Thymus (tissue), 11 donors: ENCODE measurements around the gene RGS6. TPM values are rescaled to one million over a fixed set of nuclear protein-coding genes. Genes with fewer than 3 reads are reported as not detected.
A peak's percentile ranks its signal among the peaks of the same experiment; 100 is the strongest.

Source experiments
- DNase-seq, 9 donors: peaks; one replicate each; pipeline ENCODE4 v3.0.0-alpha.2; 2013; ENCODE audit warnings: low spot score in 9 of 9, low read depth in 6 of 9, missing footprints in 1 of 9
- H3K27ac ChIP-seq, 2 donors: one replicate each; pipeline ENCODE4 v1.5.1; 2013; ENCODE audit warnings: control low read depth in 1 of 2, low read depth in 1 of 2, low read length in 1 of 2, mild to moderate bottlenecking in 1 of 2, moderate library complexity in 1 of 2
- H3K27me3 ChIP-seq, 2 donors: one replicate each; pipeline ENCODE4 v1.5.1; 2013; ENCODE audit warnings: low read length in 1 of 2; ENCODE audit not compliant: control insufficient read depth in 2 of 2, insufficient read depth in 1 of 2
- H3K36me3 ChIP-seq, 2 donors: one replicate each; pipeline ENCODE4 v1.5.1; 2013; ENCODE audit warnings: low read length in 1 of 2, mild to moderate bottlenecking in 1 of 2, moderate library complexity in 1 of 2; ENCODE audit not compliant: control insufficient read depth in 2 of 2, insufficient read depth in 2 of 2
- H3K4me1 ChIP-seq, 2 donors: one replicate each; pipeline ENCODE4 v1.5.1; 2013; ENCODE audit warnings: low read length in 2 of 2; ENCODE audit not compliant: control insufficient read depth in 2 of 2, insufficient read depth in 2 of 2
- H3K4me3 ChIP-seq, 2 donors: one replicate each; pipeline ENCODE4 v1.5.1; 2013; ENCODE audit warnings: low read length in 2 of 2, control low read depth in 1 of 2, mild to moderate bottlenecking in 1 of 2
- H3K9me3 ChIP-seq, 2 donors: one replicate each; pipeline ENCODE4 v1.5.1; 2013; ENCODE audit warnings: low read length in 1 of 2, mild to moderate bottlenecking in 1 of 2; ENCODE audit not compliant: control insufficient read depth in 2 of 2, insufficient read depth in 1 of 2
- WGBS: extraction: QIAGEN DNeasy Blood & Tissue Kit; methylation state at CpG from one replicate; pipeline ENCODE4 v1.1.7; 2013; 5-methylcytosine and 5-hydroxymethylcytosine counted together
- polyA plus RNA-seq: library from polyadenylated mRNA; stranded (reverse); fragments of 200-250 nt; gene quantifications from one replicate; pipeline ENCODE4 v1.2.3, GENCODE V29; 2013
- total RNA-seq: library from RNA; stranded (reverse); fragments of 120-200 nt; gene quantifications from one replicate; pipeline ENCODE4 v1.2.4, GENCODE V29; 2013
- donor health status: healthy.

The RGS6 gene
- total and polyA plus RNA-seq, 2 donors = 0.28 to 0.80 TPM

DNA sequence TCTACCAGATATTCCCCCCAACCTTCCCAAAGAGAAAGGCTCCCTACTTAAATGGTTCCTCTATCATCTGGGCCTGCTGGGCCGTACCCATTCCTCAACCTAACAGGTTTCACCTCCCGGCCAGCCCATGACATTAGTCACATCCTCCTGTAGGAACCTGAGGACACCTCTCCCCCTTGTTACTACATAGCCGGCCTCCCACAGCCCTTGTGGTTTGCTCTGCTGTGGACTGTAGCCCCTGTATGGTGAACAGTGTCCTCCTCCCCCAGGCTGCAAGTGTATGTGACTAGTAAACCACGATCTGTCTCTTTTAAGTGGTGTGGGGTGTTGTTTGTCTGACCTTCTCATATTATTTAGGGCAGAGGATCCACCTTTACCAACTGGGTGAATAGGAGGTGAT lies 371.7 kb downstream of the RGS6 start:
- Histone ChIP-seq H3K27me3 (no peaks in the 10 kb centered on the region), H3K4me1 (no peaks in the 10 kb centered on the region), H3K27ac (no peak overlapping the region), H3K36me3 (no peaks in the 10 kb centered on the region), H3K9me3 (no peaks in the 10 kb centered on the region), H3K4me3 (no peak overlapping the region)
- WGBS = 68% methylated on average over 4 of the region's 4 CpGs
- DNase-seq = no peak

DNA sequence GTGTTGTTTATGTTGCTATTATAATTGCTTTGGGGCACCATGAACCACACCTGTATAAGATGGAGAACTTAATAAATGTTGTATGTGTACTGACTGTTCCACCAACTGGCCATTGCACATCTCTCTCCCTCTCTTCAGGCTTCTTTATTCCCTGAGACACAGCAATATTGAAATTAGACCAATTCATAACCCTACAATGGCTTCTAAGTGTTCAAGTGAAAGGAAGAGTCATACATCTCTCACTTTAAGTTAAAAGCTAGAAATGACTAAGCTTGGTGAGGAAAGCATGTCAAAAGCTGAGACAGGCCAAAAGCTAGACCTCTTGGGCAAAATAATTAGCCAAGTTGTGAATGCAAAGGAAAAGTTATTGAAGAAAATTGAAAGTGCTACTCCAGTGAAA lies 373.3 kb downstream of the RGS6 start:
- no peaks in the 10 kb centered on the region for H3K27me3 ChIP-seq
- DNase-seq = no peak
- H3K36me3 ChIP-seq = no peaks in the 10 kb centered on the region
- H3K27ac ChIP-seq = no peak overlapping the region
- H3K4me3 ChIP-seq = no peak overlapping the region
- H3K9me3 ChIP-seq = no peaks in the 10 kb centered on the region
- no peaks in the 10 kb centered on the region for H3K4me1 ChIP-seq

DNA sequence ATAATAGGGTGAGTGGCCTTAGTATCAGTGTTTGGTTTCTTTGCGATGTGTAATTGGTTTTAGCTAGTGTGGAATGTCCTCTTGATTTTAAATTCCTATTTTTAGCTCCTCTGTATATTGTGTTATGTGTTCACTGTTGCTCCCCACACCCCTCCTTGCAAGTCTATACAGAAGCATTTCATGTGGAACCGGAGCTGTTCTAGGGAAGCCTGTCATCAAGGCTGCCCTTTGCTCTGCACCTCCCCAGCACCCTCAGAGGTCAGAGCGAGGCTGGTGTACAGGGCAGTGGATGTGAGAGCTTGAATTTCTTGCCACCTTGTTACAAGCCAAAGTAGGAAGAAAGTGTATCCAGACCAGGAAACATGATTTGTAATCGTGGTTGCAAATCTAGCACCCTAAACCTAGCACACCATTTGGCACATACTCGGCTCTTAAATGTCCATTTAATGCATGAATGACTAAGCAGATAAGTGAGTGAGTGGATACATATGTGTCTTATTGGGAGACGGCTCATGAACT lies 376.8 kb downstream of the RGS6 start:
- no peak for DNase-seq
- WGBS = 80% methylated on average over 6 of the region's 6 CpGs
- Histone ChIP-seq H3K27ac (no peak overlapping the region), H3K4me3 (no peak overlapping the region), H3K4me1 (no peaks in the 10 kb centered on the region), H3K9me3 (no peaks in the 10 kb centered on the region), H3K36me3 (no peaks in the 10 kb centered on the region), H3K27me3 (no peaks in the 10 kb centered on the region)

DNA sequence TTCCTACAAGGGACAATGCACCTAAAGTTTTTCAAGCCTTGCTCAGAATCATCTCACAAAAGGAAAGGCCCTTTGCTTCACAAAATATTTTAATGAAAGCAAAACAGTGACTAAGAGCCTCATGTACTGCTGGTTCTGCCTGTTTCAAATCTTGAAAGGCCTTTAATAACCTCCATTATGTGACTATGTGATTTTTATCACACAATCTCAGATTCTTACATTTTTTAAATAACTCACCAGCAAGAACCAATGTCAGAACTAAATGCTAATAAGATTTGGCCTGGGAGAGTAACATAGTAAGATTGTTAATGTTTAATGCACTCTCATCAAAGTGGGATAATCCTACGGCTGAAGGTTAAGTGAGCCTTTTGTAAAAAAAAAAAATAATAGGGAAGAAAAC lies 378.9 kb downstream of the RGS6 start:
- no peak overlapping the region for H3K4me3 ChIP-seq
- WGBS = 96% methylated on average over 1 of the region's 1 CpG
- no peaks in the 10 kb centered on the region for H3K9me3 ChIP-seq
- no peaks in the 10 kb centered on the region for H3K27me3 ChIP-seq
- H3K36me3 ChIP-seq = no peaks in the 10 kb centered on the region
- no peaks in the 10 kb centered on the region for H3K4me1 ChIP-seq
- no peak for DNase-seq
- H3K27ac ChIP-seq = no peak overlapping the region

DNA sequence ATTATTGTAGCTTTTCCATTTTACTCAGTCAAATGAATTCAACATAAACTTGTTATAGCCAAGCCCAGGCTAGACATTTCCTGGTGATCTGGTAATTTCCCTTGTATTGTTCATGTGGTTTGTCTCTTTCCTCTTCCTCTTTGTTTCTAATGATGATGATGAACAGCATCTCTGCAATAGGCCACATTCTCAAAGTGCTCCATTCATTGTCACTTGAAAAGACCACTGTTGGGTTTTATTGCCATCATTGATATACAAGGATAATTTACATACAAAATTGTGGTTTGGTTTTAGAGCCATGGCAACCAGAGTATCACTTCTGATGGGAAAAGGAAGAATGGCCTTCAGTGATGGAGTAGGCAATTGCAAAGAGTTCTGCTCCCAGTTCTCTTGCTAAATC lies 379.3 kb downstream of the RGS6 start:
- Histone ChIP-seq H3K9me3 (no peaks in the 10 kb centered on the region), H3K36me3 (no peaks in the 10 kb centered on the region), H3K27ac (no peak overlapping the region), H3K27me3 (no peaks in the 10 kb centered on the region), H3K4me1 (no peaks in the 10 kb centered on the region), H3K4me3 (no peak overlapping the region)
- no peak for DNase-seq

DNA sequence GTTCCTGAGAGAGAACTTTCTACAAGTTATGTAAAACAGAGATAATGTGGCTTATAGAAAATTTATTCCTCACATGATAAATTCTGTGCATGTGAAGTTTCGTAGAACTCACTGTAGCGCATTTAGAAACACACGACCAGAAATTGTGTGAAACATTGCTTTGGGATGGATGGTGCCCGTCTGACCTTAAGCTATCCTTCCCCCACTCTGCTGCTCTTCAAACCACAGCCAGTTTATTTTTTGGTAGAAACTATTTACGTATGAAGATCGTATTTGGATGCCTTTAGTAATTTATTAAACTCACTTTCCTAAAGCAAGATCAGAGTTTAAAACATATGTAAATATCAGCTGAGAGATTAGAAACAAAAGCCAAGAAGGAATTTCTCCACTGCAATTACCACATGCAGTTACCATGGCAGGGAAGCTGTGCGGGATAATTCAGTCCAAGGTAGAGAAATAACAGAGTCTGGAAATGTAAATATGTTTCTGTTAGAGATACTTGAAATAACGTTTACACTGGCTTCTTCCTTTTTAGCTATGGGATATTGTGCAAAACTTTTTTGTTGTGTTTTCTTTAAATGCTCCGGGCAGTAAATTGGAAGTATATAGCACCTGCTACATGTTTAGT lies 382.7 kb downstream of the RGS6 start:
- Histone ChIP-seq H3K4me1 (no peaks in the 10 kb centered on the region), H3K27me3 (no peaks in the 10 kb centered on the region), H3K36me3 (no peaks in the 10 kb centered on the region), H3K9me3 (no peaks in the 10 kb centered on the region), H3K27ac (no peak overlapping the region), H3K4me3 (no peak overlapping the region)
- WGBS = 96% methylated on average over 9 of the region's 9 CpGs
- DNase-seq = no peak

GRCh38 chr14:72315714-72316113 lies 383.5 kb downstream of the RGS6 start:
- 95% methylated on average over 1 of the region's 1 CpG for WGBS
- no peaks in the 10 kb centered on the region for H3K27me3 ChIP-seq
- no peak overlapping the region for H3K4me3 ChIP-seq
- H3K4me1 ChIP-seq = no peaks in the 10 kb centered on the region
- H3K36me3 ChIP-seq = no peaks in the 10 kb centered on the region
- H3K27ac ChIP-seq = no peak overlapping the region
- H3K9me3 ChIP-seq = no peaks in the 10 kb centered on the region
- no peak for DNase-seq

GRCh38 chr14:72318648-72319047 lies 386.4 kb downstream of the RGS6 start:
- 66% methylated on average over 4 of the region's 4 CpGs for WGBS
- no peak overlapping the region for H3K4me3 ChIP-seq
- H3K27ac ChIP-seq = no peak overlapping the region
- H3K27me3 ChIP-seq = no peaks in the 10 kb centered on the region
- H3K9me3 ChIP-seq = no peaks in the 10 kb centered on the region
- DNase-seq = peak in 1 of 9 donors; percentile 5
- H3K36me3 ChIP-seq = no peaks in the 10 kb centered on the region
- H3K4me1 ChIP-seq = no peaks in the 10 kb centered on the region

GRCh38 chr14:72332046-72332445 lies 399.8 kb downstream of the RGS6 start:
- Histone ChIP-seq H3K27me3 (no peaks in the 10 kb centered on the region), H3K36me3 (no peaks in the 10 kb centered on the region), H3K4me1 (no peaks in the 10 kb centered on the region), H3K27ac (no peak overlapping the region), H3K9me3 (no peaks in the 10 kb centered on the region), H3K4me3 (no peak overlapping the region)
- 3% methylated on average over 6 of the region's 6 CpGs for WGBS
- no peak for DNase-seq

DNA sequence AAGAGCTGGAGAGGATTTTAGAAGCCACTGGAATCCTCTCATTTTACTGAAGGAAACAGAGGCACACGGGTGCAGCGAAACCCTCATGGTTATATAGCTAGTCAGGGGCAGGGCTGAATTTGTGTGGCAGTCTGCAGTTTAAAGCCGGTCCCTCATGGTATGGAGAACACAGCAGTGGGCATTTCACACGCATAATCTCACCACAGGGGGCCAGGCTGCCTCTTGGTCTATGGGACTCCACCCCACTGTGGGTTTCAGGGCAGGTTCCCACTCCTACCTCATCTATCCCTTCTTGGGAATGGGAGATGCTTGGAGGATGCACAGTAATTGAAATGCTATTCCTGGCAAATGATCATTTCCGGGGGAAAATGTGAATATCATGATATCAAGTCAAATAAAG lies 400.6 kb downstream of the RGS6 start:
- H3K27me3 ChIP-seq = no peaks in the 10 kb centered on the region
- H3K4me1 ChIP-seq = no peaks in the 10 kb centered on the region
- H3K4me3 ChIP-seq = no peak overlapping the region
- 93% methylated on average over 5 of the region's 5 CpGs for WGBS
- no peaks in the 10 kb centered on the region for H3K9me3 ChIP-seq
- H3K27ac ChIP-seq = no peak overlapping the region
- no peaks in the 10 kb centered on the region for H3K36me3 ChIP-seq
- no peak for DNase-seq
